Panc1 (cell line): ENCODE measurements around the gene STOX2.

Source experiments
- CTCF ChIP-seq: fragments of 450-650 bp; IDR thresholded peaks from 2 replicates; pipeline ENCODE4 v1.5.1; 2017; ENCODE audit warnings: mild to moderate bottlenecking
- POLR2AphosphoS5 ChIP-seq: IDR thresholded peaks from 2 replicates; pipeline ENCODE4 v1.6.1; 2012; ENCODE audit warnings: mild to moderate bottlenecking, low read depth, low read length, moderate library complexity
- SIN3A ChIP-seq: IDR thresholded peaks from 2 replicates; pipeline ENCODE4 v1.6.1; 2012; ENCODE audit warnings: low read depth, mild to moderate bottlenecking, low read length, moderate library complexity, borderline replicate concordance; ENCODE audit not compliant: insufficient read depth

GRCh38 chr4:183966371-183966770 is 61.3 kb downstream of the STOX2 start:
- no peak for TF ChIP-seq CTCF
- no peak for TF ChIP-seq POLR2AphosphoS5
- TF ChIP-seq SIN3A = no peak
